Regular cardiac myocyte (primary cell): ENCODE data around the gene PHF5A. TPM values are rescaled to one million over a fixed set of nuclear protein-coding genes. Genes with fewer than 3 reads are reported as not detected.

Experiments used
- total RNA-seq: library from RNA; depleted of rRNA; stranded (reverse); fragments of >200 nt; gene quantifications from 2 replicates; pipeline ENCODE4 v1.2.3, GENCODE V29; 2014

The PHF5A gene, protein sequence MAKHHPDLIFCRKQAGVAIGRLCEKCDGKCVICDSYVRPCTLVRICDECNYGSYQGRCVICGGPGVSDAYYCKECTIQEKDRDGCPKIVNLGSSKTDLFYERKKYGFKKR
- 47.6 and 93.9 TPM in 2 replicates for total RNA-seq

DNA sequence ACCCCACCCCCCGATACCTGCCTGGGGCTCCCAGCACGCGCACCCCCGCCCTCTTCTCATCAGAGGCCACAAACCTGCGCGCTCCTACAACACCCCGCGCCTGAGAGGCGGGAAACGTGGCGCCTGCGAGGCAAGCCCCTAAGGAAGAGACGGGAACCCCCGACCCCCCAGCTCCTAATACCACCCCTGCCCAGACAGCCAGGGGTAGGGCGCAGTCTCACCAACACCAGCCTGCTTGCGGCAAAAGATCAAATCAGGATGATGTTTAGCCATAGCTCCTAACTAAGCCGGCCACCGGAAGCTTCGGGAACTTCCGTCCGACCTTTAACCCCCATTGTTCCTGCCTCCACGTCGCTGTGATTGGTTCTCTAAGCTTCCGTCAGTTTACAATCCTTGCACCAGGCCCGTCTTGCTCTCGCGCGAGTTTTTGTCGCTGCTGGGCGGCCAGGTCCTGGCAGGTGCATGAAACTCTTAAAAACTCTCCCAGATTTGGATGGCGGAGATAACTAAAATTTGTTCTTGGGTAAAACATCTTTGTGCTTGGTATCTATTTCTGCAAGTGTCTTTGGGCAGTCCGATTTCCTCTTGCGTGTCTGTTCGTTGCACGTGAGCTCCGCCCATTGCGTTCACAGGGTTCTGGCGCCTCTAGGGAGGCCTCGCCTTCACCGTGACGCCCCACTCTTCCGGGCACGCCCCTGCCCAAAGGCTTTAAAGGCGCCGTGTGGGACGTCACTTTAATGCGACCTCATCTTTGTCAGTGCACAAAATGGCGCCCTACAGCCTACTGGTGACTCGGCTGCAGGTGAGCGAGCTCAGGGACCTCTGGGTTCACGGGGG lies at the start of gene PHF5A, which contains the start of gene ACO2:
TSS of gene PHF5A (minus strand) at position 312 of the 837 bp plus-strand sequence. CDS start at position 273, 39 bp downstream.
TSS of gene ACO2 (plus strand) at position 737 of the 837 bp plus-strand sequence. CDS start at position 767, 30 bp downstream.

DNA sequence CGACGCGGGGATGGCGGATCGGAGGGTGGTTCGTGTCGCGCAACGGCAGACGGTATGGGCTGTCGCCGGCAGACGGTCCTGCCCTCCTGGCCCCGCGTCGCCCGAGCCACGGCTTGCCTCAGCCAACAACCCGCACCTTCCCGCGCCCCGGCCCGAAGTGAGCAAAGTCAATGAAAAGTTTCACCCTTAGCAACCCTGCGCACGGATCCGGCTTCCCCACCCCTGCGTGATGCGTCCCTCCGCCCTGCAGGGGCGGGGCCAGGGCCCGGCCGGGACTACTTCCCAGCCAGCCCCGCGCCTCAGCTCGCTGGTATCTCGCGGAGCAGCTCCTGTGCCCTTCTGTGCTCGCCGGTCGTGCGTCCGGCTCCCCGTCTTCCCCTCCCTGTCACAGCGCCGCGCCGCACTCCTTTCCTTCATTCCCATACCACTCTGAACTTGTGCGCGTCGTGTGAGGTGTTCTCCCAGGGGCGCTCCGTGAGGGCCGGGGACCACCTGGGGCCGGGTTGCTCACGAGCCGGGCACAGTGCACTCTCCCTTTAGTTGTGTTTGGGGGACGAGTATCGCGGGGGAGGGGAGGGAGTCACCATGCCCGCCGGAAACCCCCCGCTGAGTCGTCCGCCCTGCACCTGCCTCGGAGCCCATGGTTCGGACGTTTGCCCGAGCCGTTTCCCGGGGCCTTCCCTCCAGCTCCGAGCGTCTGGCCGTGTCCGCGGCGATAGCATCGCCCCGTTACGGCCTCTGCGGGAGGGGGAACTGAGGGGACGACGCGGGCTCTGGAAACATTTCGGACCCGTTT lies 21.7 kb downstream of the PHF5A start, which contains the start of gene TOB2:
TSS of gene TOB2 (minus strand) at position 163 of the 796 bp plus-strand sequence. CDS start 9,456 bp downstream, outside the sequence.

Other genes starting within 250 kb of the PHF5A start
- gene CHADL, start 227.8 kb downstream of the PHF5A start, total RNA-seq = 0.96 and 1.4 TPM in 2 replicates
- 56.9 and 184 TPM in 2 replicates for gene RANGAP1, start 182.5 kb downstream of the PHF5A start, total RNA-seq
- gene ZC3H7B, start 167.2 kb downstream of the PHF5A start, total RNA-seq = 47.9 and 56.4 TPM in 2 replicates
- 3.6 and 7.0 TPM in 2 replicates for gene TEF, start 86.8 kb downstream of the PHF5A start, total RNA-seq
- gene TOB2, start 21.9 kb downstream of the PHF5A start, total RNA-seq = 9.0 and 19.9 TPM in 2 replicates
- gene ACO2, start 425 bp upstream of the PHF5A start, total RNA-seq = 57.5 and 103 TPM in 2 replicates
- gene POLR3H, start 75.8 kb upstream of the PHF5A start, total RNA-seq = 14.4 and 18.8 TPM in 2 replicates
- under 0.01 and 0.56 TPM in 2 replicates for gene CSDC2, start 92.3 kb upstream of the PHF5A start, total RNA-seq
- 17.2 and 56.6 TPM in 2 replicates for gene PMM1, start 121.1 kb upstream of the PHF5A start, total RNA-seq
- gene DESI1, start 152.4 kb upstream of the PHF5A start, total RNA-seq = 13.0 and 24.2 TPM in 2 replicates
- gene XRCC6, start 152.6 kb upstream of the PHF5A start, total RNA-seq = 264 and 453 TPM in 2 replicates
- gene SNU13, start 220.2 kb upstream of the PHF5A start, total RNA-seq = 69.9 and 127 TPM in 2 replicates
- 0.96 and 1.7 TPM in 2 replicates for gene MEI1, start 230.8 kb upstream of the PHF5A start, total RNA-seq